GM21576 (cell line): ENCODE data around the gene BEST1.
"Not testable (repeated sequence)": the region's sequence is repeated elsewhere in the genome, so short reads cannot be mapped to it uniquely, and the experiment has no call there.

Experiments used
- ATAC-seq: cut with Tn5 transposase; IDR thresholded peaks from one replicate; pipeline ENCODE4 v1.9.1; 2021; ENCODE audit warnings: mild to moderate bottlenecking, moderate library complexity; ENCODE audit not compliant: unreplicated experiment

BEST1 gene

GRCh38 chr11:61947486-61948210, 2.5 kb upstream of the BEST1 start:
- ATAC-seq = no peak

GRCh38 chr11:61948505-61948904, 1.6 kb upstream of the BEST1 start:
- no peak for ATAC-seq

- ATAC-seq = no peak
These were observed 749 bp upstream of the BEST1 start for GRCh38 chr11:61949169-61950034.

- ATAC-seq = no peak
These were observed 1.5 kb downstream of the BEST1 start for GRCh38 chr11:61951484-61952135.

GRCh38 chr11:61952882-61953281, 2.7 kb downstream of the BEST1 start:
- no peak for ATAC-seq

- not testable (repeated sequence) for ATAC-seq
These were observed 3.5 kb downstream of the BEST1 start for GRCh38 chr11:61953632-61954031.

- ATAC-seq = no peak
These were observed 4.1 kb downstream of the BEST1 start for GRCh38 chr11:61954106-61954850.

- no peak for ATAC-seq
These were observed 4.8 kb downstream of the BEST1 start for GRCh38 chr11:61954851-61955421.

GRCh38 chr11:61955422-61956135, 5.4 kb downstream of the BEST1 start:
- no peak for ATAC-seq

GRCh38 chr11:61956191-61957020, 6.3 kb downstream of the BEST1 start:
- ATAC-seq = no peak

- ATAC-seq = no peak
These were observed 7.0 kb downstream of the BEST1 start for GRCh38 chr11:61957021-61957770.

- ATAC-seq = no peak
These were observed 8.4 kb downstream of the BEST1 start for GRCh38 chr11:61958590-61958989.

GRCh38 chr11:61959114-61959513, 9.0 kb downstream of the BEST1 start:
- no peak for ATAC-seq

GRCh38 chr11:61959678-61960077, 9.5 kb downstream of the BEST1 start:
- ATAC-seq = no peak

GRCh38 chr11:61960532-61960931, 10.4 kb downstream of the BEST1 start:
- ATAC-seq = no peak

- ATAC-seq = no peak
These were observed 11.5 kb downstream of the BEST1 start for GRCh38 chr11:61961570-61962212.

GRCh38 chr11:61962213-61963015, 12.3 kb downstream of the BEST1 start:
- ATAC-seq = no peak
